GM12872 (cell line): ENCODE results near the gene FAM120B.

Experiments used
- TF ChIP-seq, protein P1 (sequence below): IDR thresholded peaks from 3 replicates; pipeline ENCODE4 v1.5.1; 2011; ENCODE audit warnings: low read depth, mild to moderate bottlenecking, low read length, moderate library complexity; ENCODE audit not compliant: insufficient read depth

Gene FAM120B

DNA sequence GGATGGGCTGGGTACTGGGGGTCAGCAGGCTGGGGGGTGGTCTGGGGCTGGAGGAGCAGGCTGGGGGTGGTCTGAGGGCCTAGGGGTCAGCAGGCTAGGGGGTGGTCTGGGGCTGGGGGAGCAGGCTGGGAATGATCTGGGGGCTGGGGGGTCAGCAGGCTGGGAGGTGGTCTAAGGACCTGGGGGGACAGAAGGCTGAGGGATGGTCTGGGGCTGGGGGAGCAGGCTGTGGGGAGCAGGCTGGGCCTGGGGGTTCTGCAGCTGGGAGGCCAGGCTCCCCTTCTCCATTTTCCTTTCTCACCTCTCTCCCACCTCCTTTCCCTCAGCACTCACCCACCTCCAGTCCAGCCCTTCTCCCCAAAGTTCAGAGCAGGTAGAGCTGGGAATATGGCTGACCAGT lies 132.3 kb downstream of the FAM120B start:
- TF ChIP-seq, protein P1, sequence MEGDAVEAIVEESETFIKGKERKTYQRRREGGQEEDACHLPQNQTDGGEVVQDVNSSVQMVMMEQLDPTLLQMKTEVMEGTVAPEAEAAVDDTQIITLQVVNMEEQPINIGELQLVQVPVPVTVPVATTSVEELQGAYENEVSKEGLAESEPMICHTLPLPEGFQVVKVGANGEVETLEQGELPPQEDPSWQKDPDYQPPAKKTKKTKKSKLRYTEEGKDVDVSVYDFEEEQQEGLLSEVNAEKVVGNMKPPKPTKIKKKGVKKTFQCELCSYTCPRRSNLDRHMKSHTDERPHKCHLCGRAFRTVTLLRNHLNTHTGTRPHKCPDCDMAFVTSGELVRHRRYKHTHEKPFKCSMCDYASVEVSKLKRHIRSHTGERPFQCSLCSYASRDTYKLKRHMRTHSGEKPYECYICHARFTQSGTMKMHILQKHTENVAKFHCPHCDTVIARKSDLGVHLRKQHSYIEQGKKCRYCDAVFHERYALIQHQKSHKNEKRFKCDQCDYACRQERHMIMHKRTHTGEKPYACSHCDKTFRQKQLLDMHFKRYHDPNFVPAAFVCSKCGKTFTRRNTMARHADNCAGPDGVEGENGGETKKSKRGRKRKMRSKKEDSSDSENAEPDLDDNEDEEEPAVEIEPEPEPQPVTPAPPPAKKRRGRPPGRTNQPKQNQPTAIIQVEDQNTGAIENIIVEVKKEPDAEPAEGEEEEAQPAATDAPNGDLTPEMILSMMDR = no peak

DNA sequence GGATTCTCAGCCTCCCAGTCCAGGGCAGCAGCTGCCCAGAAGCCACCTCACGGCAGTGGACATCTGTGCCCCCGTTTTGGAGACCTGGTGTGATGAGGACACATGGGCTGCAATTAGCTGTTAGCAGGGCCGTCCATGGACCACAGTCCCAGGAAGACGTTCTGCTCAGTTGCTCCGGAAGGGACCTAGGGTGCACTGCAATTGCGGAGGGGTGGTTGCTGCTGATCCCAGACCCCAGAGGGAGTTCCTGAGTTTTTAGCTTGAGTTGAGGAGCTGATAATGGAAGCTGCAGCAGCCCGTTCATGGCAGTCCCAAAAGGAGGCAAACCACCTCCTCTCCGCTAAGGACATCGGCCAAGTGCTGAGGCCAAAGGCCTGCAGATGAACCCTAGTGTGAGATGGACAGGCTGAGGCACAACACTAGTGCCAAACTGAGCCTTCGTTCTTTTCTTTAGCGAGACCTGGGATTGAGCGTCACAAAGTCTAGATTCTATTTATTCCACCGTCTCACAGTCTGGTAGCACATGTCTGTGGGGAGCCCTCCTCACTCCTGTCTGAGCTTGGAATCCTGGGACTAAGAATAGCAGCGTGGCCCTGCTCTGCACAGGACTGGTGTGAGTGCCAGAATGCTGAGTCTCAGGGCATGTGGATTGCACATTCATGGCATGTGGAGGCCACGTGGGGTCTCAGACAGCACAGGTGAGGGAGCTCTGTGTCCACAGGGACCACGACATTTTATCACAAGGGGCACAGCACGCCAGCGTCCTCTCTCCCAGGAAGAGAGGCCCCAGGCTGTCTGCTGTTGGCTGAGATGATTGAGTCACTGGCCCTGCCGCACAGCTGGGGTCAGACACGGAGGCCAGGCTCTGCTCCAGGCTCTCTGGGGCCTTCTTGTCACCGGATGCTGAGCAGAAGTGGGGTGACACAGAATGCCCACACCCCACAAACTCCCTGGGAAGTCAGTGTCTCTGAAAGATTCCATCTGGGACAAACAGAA lies 133.1 kb downstream of the FAM120B start:
- TF ChIP-seq, protein P1 = no peak

DNA sequence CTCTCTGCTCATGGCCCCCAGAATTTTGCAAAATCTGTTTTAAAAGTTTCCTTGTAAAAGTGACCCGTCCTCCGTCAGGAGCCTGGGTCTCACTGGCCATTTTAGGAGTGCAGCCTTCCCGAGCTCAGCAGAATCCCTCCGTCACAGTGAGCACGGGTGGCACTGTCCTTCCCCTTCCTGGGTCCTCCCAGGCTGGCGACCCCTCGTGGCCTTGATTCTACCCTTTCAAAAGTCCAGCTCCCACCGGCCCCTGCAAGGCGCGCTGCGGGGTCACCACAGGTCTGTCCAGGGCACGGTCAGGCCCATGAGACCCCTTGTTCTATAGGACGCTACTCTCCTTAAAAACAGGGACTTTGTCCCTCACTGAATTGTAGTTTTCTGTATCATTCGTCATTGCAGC lies 133.9 kb downstream of the FAM120B start:
- TF ChIP-seq, protein P1 = no peak

DNA sequence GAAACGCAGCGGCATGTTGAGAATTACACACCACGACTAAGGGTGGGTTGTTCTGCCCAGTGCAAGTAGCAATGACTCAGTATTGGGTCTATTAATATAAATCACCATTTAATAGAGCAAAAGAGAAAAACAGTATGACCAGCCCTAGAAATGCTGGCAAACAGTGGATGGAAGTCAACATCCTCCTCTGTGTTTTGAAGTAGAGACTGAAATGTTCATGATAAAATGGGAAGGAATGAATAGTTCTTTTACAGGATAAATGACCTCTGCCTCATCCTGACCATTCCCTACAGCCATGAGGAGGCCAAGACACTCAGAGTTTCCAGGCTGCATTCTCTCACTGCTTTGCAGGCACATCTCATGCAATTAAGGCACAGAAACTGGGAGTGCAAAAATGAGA lies 134.8 kb downstream of the FAM120B start:
- TF ChIP-seq, protein P1 = no peak

DNA sequence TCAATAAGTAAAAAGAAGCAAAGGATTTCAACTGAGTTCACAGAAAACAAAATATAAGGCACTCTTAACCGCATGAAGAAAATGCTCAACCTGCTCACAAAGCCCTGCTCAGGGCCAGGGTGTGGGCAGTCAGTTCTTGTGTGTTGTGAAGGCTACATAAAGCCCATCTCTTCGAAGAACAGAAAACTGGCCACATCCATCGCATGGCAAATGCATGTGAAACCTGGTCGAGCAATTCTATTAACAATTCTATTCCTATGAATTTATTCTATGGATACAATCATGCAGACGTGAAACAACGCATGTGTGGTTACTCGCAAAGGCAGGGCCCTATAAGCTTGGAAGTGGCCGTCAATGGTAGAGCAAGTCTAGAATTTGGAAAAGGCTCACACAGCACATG lies 136.0 kb downstream of the FAM120B start:
- TF ChIP-seq, protein P1 = no peak

DNA sequence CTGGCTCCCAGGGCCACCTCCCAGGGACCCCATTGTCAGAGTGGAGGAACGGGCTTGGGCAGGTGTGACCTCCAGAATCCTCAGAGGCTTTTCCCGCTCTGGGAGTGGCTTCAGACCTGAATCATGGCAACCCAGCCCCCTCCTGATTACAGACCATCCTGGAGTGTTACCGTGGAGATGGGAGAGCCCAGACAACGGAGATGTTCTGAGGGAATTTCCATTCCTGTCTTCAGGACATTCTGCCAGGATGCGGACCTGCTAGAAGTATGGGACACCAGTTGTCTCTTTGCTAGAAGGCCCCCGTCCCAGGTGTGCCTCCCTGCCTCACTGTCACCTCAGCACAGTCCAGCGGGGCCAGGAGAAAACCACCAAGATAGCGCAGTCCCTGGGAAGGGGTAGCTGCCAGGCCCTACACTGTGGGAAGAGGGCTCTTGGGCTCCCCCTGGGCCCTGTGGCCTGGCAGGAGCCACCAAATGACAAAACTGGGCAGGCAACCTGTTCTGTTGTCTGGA lies 136.6 kb downstream of the FAM120B start:
- TF ChIP-seq, protein P1 = no peak

DNA sequence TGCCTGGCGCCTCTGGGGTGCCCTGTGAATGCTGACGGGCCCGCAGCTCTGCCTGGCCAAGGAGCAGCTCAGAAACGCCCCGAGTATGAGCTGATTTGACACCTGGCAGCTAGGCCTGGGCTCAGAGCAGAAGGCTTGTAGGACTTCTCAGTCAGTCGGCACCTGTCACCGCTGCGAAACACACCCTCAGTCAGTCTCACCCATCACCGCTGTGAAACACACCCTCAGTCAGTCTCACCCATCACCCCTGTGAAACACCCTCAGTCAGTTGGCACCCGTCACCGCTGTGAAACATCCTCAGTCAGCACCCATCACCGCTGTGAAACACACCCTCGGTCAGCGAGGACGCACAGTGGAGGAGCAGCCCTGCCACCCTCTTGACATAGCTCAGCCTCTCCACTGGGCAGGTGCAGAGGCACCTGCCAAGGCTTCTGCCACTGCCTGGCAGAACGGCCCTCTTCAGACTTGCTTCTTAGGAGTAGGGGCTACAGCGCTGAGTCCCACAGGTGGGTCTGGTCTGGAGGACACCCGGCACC lies 137.6 kb downstream of the FAM120B start:
- TF ChIP-seq, protein P1 = no peak
